ENCODE measurements around the gene ANKFN1.

- no peak for TF ChIP-seq CTCF (conservative IDR thresholded peaks at IDR 0.05; ENCODE audit: low read length)
- no peak for TF ChIP-seq EZH2phosphoT487 (IDR thresholded peaks at IDR 0.05; ENCODE audit: borderline replicate concordance)
Measured at GRCh38 chr17:56431736-56432135, 278.5 kb downstream of the ANKFN1 start.

All from Loucy (cell line).